HG03575 (cell line): ENCODE data around the gene RAB36.

ENCODE experiments used
- ATAC-seq: cut with Tn5 transposase; IDR thresholded peaks from one replicate; pipeline ENCODE4 v1.9.1; 2021; ENCODE audit not compliant: unreplicated experiment, insufficient number of reproducible peaks, low FRiP score; ENCODE audit errors: extremely low read depth

The RAB36 gene

DNA sequence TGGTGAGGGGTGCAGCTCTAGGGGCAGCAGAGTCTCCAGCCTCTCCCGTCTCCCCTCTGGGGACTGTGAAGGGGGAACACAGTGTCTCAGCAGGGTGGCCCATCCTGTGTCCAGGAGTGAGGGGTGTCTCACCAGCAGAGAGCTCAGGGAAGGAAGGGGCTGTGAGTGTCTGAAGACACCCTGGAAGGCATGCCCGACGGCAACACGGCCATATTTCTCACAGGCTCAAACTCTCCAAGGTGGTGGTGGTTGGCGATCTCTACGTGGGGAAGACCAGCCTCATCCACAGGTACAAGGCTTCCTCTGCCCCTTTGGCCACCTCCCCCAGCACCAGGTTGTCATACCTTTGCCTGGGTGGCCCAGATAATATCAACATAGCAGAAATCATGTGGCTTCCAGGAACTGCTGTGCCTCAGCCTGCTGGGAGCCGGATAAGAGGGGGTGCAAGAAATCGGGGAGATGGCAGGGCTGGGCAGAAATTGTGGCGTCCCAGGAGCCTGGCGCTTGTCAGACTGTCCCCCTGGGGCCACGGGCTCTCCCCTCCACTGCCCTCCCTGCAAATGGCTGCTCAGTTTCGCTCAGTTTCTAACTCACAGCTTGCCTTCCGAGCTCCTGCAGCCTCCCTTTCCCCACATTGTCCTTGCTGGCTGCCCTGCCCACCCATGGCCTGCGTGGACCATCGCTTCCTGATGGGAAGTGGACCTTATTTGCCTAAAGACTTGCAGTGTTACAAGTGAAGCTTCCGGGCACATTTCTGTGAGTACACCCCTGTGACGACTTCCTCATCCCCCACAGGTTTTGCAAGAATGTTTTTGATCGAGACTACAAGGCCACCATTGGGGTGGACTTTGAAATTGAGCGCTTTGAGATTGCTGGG lies 7.2 kb downstream of the RAB36 start:
- ATAC-seq: no peak

DNA sequence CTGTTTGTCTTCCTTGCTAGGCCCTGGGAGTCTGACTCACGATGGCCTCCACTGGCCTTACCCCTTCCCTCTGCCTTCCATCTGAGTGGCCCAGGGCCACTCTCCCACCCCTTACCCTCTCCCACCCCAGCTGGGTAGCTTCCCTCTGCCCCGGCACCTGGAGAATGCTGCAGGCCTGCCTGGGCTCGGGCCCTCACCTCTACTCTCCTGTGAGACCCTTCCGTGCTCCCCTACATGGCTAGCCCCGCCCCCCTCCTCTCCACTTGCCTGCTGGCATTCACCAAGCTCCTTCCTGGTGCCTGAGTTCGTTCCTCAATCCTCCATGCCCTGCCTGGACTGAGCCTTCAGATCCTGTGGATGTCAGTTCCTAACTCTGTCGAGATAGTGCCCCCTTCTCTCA lies 8.7 kb downstream of the RAB36 start:
- ATAC-seq: no peak

DNA sequence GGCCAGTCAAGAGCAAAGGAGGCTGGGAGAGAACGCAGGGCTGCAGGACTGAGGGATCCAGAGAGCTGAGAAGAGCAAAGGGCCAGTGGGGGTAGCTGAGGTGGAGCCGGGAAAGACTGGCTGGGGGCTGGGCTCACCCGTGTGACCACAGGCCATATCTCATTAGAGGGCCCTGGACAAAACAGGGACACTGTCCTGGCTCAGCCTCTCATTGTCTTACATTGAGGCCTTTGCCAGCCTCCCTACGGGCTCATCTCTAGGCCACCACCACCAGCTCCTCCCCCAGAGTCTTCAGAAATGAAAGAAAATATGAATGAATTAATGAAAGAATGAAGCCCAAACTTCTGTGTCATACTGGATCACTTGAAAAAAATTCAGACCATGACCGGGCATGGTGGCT lies 9.2 kb downstream of the RAB36 start:
- ATAC-seq: no peak

GRCh38 chr22:23155143-23155542 lies 9.9 kb downstream of the RAB36 start:
- ATAC-seq: no peak

DNA sequence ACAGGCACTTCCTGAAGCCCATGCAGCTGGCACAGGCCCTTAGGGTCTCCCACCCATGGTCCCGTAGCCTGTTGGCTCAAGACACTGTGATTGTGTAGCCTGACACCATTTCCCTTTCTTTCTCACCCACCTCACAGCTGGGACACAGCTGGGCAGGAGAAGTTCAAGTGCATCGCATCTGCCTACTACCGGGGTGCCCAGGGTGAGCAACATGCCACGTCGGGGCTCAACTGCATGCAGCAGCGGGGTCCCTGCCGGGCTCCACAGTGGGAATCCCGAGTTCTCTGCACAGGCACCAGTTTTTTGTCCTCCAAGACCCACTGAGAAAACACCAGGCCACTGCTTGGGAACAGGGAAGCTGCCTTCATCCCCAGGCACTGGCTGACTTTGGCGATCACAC lies 10.6 kb downstream of the RAB36 start:
- no peak for ATAC-seq

- ATAC-seq: no peak
Measured at GRCh38 chr22:23156286-23156685, 11.0 kb downstream of the RAB36 start.

GRCh38 chr22:23157560-23158515 lies 12.6 kb downstream of the RAB36 start:
- ATAC-seq: no peak

GRCh38 chr22:23158516-23159290 lies 13.4 kb downstream of the RAB36 start:
- ATAC-seq: no peak

GRCh38 chr22:23159291-23159630 lies 14.0 kb downstream of the RAB36 start:
- no peak for ATAC-seq

DNA sequence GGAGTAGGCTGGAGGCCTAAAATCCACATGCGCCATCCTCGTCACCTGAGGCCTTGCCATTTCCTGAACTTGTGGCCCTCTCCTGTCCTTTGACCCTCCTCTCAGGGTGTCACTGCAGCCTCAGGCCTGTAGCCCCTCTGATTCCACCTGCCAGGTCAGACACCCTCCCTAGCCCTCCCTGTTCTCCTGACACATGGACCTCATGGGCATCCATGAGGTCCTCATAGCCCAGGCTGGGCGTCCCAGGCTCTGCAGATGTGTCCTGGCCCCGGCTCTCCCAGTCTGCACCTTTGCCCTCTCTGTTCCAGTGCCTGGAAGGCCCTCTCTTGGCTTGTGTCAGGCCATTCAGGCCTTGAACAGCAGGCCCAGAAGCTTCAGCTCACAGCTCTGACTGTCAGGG lies 15.8 kb downstream of the RAB36 start:
- ATAC-seq: no peak

DNA sequence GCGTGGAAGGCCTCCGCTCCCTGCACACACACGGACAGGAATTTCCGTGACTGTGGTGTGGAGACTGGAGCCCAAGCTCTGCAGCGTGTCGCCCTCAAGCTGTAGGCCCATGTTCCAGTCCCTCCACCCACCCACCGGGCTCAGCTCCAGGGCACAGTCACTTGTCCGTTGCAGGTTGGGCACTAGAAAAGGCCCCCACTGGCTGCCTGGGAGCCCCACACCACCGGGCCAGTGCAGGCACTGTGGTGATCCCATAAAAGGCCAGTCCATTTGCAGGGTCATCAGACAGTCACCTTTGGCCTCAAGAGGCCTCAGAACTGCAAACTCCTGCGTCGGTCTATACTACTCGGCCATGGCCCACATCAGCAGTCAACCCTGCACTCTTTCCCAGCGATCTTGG lies 16.3 kb downstream of the RAB36 start:
- no peak for ATAC-seq

GRCh38 chr22:23163665-23164064 lies 18.4 kb downstream of the RAB36 start:
- no peak for ATAC-seq

DNA sequence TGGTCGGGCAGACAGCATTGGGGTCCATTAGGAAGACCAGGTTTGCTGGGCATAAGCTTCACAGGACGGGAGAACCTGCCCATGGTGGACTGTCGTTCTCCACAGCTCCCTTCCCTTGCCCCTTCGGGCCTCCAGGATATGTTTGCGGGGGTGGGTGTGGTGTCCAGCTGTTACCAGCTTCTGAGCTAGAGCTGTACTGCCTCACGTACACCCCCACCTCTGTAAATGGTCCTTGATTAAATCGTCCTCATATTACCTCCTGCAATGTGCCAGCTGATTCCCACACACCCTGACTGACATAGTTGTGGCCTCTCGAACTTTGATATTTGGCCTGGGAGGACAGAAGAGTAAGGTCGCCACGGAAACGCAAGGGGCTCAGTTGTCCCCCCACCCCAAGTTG lies 18.8 kb downstream of the RAB36 start:
- ATAC-seq: no peak

DNA sequence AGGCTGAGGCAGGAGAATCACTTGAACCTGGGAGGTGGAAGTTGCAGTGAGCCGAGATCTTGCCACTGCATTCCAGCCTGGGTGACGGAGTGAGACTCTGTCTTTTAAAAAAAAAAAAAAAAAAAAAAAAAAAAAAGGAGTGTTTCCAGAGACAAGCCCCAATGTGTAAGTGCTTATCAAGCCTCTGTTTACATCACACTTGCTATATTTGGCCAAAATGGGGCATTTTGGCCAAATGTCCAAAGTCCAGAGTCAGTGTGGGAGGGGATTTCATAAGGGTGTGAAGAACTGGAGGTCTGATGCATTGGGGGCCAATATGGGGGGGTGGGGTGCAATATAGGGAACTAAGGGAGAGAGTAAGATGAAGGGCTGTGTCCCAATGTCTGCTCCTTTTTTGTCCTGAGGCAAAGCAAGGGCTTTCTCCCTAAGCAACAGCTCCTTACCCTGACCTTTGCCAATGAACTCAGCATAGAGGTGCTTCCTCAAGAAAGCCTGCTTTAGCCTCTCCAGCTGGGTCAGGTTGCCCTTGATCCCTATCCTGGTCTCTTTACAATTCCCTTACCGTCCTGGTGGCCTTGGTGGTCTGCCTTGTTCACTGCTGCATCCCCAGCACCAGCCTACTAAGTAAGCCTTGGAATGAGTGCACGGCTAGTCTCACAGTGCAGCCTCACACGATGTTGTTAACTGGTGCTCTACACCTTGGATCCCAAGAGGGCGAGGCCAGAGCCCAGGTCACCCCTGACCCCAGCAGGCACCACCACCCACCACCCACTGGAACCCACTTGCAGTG lies 21.0 kb downstream of the RAB36 start:
- no peak for ATAC-seq

DNA sequence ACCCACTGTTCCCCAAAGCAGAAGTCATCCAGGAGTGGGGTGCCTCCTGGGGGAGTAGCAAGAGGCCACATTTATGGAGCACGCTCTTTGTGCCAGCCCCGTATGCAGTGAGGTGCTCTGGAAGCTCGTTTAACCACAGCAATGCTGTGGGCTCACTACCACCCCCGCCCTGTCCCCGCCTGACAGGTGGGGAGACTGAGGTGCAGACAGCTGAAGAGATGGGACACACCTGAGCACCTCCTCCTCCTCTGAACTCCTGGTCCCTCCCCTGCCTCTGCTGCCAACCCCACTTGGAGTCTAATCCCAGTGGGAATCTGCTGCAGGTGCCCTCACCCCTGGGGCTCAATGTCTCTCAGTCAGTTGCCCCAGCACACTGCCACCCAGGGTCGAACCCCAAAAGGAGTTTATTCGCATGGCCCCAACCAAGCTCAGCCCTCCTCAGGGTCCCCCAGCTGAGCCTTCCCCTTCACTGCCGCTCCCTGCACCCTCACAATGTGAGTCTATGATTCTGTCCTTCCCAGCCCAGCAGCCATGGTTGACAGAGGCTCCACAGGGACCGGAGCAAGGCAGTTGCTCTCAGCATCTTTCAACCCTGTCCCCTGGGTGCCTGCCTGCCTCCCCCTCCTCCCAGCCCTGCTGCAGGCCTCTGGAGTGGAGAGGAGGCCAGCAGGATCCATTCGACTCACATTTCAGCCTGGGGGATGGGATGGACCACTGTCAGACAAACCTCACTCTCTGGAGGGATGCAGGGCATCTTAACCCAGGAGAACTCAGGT lies 21.8 kb downstream of the RAB36 start:
- ATAC-seq: no peak

- no peak for ATAC-seq
Measured at GRCh38 chr22:23168391-23169042, 23.2 kb downstream of the RAB36 start.

DNA sequence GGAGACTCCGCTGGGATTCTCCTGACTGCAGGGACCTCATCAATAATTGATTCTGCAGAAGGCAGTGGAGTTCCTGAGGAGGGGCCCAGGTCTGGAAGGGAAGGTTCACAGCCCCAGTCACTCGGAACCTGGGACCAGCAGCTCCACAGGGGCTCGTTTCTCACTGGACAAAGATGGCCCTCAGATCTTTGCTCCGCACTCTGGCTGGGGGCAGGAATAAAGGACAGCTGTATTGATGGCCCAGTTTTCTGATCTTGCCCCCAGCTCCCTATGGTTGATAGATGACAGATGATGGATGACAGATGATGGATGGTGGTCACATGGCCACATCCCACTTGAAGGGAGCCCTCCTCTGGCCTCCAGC lies 23.7 kb downstream of the RAB36 start:
- ATAC-seq: no peak
